LoVo (cell line): ENCODE results near the gene CHRM4.

Source experiments
- DNase-seq: peaks from one replicate; pipeline ENCODE4 v3.0.0-alpha.2; 2016; ENCODE audit warnings: low spot score

CHRM4 gene

GRCh38 chr11:46402957-46403902 is 11.7 kb upstream of the CHRM4 start:
- DNase-seq: no peak

GRCh38 chr11:46397526-46397925 is 6.0 kb upstream of the CHRM4 start:
- no peak for DNase-seq

DNA sequence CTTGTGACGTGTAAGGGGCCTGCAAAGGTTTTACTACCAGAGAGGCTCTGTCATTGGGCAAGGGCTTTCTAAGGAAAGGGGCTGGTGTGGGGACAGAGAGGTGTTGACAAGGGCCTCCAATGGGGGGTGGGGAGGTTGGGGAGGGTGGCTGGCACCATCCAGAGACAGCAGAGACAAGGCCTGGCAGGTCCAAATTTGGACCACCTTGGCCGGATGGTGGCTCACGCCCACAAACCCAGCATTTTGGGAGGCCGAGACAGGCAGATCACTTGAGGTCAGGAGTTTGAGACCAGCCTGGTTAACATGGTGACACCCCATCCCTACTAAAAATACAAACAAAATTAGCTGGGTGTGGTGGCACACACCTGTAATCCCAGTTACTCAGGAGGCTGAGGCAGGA is 2.2 kb upstream of the CHRM4 start:
- DNase-seq: no peak

GRCh38 chr11:46393231-46393616 is 1.6 kb upstream of the CHRM4 start:
- DNase-seq: no peak

GRCh38 chr11:46392421-46393230 is 1.1 kb upstream of the CHRM4 start:
- peak; percentile 87 for DNase-seq

DNA sequence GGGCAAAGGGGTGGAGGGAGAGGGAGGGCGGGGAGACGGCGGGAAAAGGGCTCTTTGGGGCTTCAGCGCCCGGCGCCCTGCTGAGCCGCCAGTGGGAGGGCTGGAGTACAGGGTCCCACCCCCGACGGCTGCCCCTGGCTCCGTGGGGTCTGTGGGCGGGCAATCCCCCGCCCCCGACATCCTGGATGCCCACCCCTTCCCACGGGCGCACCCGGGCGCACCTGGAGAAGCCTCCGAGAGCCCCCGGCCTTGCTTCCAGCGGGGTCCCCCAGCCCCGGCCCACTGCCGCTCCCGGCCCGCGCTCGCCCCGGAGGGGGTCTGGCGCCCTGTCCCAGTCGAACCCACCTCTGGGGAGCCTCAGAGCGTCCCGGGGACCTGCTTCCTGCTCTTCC is 394 bp downstream of the CHRM4 start:
- DNase-seq: no peak

DNA sequence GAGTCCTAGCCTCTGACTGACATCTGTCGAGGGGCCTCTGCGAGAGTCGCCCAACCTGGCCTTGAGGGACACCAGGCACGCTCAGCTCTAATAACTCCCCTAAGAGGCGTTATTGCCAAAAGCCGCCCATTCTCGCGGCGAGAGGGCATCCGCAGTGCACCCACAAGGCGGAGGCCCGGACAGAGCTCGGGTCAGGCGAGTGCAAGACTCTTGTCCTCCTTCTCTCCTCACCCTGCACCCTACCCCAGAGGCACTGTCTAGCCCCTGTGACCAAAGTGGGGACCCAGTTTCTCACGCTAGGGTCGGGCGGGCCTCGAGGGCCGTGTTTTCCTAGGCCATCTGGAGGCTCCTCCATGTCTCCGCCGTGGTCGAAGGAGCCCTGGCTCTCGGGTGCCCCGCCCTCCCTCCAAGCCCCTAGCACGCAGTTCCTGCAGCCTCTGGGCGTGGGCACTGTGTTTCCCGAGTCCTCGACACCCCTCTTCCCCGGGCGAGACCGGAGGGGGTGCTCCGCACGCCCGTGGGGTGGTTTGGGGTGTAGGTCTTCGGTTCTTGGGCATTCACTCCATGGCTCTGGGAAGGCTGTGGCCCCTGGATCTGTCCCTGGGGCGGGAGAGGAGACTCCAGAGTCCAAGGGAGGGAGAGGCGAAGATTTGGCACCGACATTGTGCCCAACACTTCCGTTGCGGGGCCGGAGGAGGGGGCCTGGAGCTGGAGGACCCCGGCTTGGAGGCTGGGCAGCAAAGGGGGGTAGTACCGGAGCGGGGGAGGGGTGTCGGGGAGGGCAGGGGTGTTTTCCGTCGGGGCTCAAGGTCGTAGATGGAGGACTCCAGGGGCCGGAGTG is 1.0 kb downstream of the CHRM4 start:
- no peak for DNase-seq

DNA sequence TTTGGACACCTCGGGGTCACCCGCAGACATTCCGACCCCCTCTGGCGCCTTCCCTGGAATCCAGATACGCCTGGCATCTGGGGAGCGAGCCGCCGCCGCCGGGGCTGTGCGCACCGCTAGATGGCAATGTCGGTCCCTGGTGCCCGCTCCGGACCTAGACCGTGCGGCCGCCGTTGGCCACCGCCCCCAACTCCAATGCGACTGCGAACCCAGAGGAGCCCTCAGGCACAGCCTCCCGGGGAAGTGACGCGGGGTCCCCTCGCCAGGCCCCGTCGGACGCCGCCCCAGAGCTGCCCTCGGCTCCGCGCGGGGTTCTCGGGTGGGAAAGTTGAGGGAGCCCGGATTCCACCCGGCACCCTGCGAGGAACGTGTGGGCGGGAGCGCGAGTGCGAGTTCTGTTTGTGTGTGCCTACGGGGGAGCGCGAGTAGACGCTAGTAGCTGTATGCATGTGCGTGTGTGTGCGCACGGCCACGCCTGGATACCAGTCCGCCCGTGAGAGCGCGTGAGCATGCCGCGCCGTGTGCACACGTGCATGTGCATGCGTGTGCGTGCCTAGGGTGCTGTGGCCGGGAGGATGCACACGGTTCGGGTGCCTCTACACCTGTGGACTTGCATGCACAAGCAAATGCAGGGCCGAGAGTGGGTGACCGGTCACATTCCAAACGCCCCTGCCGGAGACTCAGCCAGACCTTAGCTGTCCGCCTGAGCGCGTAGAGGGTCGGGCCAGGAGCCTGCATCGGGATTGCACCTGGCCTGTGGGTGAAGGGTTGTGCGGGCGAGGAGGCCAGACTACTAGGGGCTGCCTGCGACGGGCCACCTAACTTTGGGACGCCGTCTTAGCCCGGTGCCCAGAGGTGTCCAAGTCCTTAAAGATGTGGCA is 1.9 kb downstream of the CHRM4 start:
- DNase-seq: peak; percentile 67

DNA sequence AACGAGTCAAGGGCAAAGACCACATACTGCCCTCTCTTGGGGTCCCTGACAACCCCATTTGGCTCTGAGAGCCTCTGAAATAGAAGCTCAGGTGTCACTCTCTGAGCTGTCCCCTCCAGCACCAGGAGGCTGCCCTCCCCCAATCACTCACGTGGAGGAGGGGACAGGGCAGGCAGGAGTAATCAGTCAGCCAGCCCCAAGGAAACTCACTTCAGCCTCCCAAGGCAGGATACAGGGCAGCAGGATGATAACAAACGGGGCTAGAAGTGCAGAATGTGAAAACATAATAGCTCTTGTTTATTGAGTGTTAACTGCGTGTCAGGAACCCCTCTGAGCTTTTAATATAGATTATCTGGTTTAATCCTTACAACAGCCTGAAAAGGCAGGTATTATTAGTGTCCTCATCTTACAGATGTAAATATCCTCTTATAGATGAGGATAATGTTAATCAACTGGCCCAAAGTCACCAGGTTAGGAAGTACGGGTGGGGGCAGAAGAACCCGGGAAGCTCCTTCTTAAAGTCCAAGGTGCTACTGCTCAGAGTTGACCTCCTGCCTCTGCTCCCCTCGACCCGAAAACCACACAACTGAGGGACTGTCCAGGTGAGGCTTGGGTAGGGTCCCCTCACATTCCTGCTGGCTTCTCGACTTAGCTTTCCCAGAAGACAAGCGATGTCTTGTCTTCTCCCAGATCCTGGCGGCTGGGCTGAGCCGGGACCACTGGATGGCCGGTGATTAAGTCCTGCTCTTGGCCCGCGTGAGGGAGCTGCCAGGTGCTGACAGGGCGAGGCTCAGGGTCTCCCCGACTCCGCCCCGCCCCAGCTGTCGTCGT is 2.7 kb downstream of the CHRM4 start:
- no peak for DNase-seq

GRCh38 chr11:46387919-46388618 is 3.5 kb downstream of the CHRM4 start:
- DNase-seq: no peak

DNA sequence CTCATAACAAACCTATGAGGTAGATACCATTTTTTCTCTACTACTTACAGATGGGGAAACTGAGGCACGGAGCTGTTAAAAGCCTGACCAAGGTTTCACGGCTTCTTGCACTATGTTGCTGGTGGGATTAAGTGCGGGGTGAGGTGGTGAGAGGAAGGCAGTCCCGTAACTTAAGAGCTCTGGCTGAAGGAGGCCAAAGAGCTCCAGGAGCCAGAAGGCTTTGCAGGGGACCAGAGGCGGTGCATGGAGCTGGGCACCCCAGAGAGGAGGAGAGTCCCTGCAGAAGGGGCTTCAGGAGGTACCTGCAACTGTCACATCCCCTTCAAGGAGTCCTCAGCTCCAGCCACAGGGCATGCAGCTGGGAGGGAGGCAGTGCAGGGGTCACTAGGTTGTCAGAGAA is 4.1 kb downstream of the CHRM4 start:
- no peak for DNase-seq

- no peak for DNase-seq
Measured at GRCh38 chr11:46386674-46387073, 4.9 kb downstream of the CHRM4 start.

GRCh38 chr11:46386005-46386578 is 5.5 kb downstream of the CHRM4 start:
- no peak for DNase-seq

- no peak for DNase-seq
Measured at GRCh38 chr11:46385169-46386004, 6.2 kb downstream of the CHRM4 start.

GRCh38 chr11:46383974-46384701 is 7.4 kb downstream of the CHRM4 start:
- DNase-seq: peak; percentile 73

DNA sequence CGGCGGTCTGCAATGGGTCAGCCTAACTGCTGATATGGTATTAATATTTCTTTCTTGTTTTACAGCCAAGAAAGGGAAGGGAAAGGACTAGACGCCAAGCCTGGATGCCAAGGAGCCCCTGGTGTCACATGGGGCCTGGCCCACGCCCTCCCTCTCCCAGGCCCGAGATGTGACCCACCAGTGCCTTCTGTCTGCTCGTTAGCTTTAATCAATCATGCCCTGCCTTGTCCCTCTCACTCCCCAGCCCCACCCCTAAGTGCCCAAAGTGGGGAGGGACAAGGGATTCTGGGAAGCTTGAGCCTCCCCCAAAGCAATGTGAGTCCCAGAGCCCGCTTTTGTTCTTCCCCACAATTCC is 8.2 kb downstream of the CHRM4 start:
- no peak for DNase-seq

DNA sequence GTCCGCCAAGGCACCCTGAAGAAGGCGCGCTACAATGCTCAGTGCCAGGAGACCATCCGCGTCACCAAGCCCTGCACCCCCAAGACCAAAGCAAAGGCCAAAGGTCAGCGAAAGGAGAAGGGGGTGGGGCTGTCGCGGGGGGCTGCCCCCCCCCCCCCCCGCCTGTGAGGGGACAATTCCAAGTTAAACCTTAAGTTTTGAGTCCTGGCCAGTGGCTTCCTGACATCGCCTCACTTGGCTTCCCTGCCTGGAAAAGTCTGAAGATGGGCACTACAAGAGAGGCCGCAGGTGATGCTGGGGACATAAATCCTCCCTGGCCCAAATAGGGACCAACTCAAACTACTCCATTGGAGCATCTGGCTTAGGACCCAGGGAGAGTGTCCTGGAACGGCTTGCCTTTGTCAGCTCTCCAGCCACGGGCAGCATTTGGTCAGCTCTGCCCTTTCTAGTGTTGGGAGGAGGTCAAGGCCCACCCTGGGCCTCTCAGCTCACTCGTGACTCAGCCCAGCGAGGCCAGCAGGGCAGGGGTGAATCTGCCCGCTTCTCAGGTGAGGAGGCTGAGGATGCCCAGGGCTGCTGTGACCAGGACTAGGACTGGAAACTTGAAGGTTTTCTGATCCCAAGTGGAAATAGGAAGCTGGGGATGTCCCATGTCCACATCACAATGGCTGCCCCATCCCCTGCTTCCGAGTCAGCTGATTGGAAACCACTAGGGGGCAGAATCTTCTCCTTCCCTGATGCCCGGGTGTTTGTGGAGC is 8.8 kb downstream of the CHRM4 start:
- DNase-seq: peak; percentile 39
